Measurements from ENCODE around the gene CFAP206. TPM values are rescaled to one million over a fixed set of nuclear protein-coding genes. Genes with fewer than 3 reads are reported as not detected.

CFAP206 gene
- total and polyA plus RNA-seq, 2 experiments from 2014 or later: 0.40 TPM; not detected in 1

GRCh38 chr6:87397656-87398055 is 10.1 kb upstream of the CFAP206 start:
- TF ChIP-seq CTCF (IDR thresholded peaks at IDR 0.05; ENCODE audit: low read depth, low read length): no peak
- Histone ChIP-seq H3K27me3 (no peaks in the 10 kb centered on the region), H3K27ac (no peak overlapping the region), H3K9me3 (ENCODE audit: low read depth) (no peaks in the 10 kb centered on the region), H3K4me1 (ENCODE audit: low read depth) (no peaks in the 10 kb centered on the region), H3K36me3 (no peaks in the 10 kb centered on the region), H3K4me3 (no peak overlapping the region)
- DNase-seq (ENCODE audit: low read depth in 1 of 2, low spot score in 1 of 2): no peak

- H3K36me3 ChIP-seq: no peaks in the 10 kb centered on the region
- H3K9me3 ChIP-seq (ENCODE audit: low read depth): no peaks in the 10 kb centered on the region
- H3K27ac ChIP-seq: no peak overlapping the region
- H3K27me3 ChIP-seq: no peaks in the 10 kb centered on the region
- no peak overlapping the region for H3K4me3 ChIP-seq
- H3K4me1 ChIP-seq (ENCODE audit: low read depth): no peaks in the 10 kb centered on the region
- no peak for DNase-seq (ENCODE audit: low read depth in 1 of 2, low spot score in 1 of 2)
- TF ChIP-seq CTCF (IDR thresholded peaks at IDR 0.05; ENCODE audit: low read depth, low read length): no peak
Measured at GRCh38 chr6:87401832-87402231, 5.9 kb upstream of the CFAP206 start.

GRCh38 chr6:87407561-87407900 is 241 bp upstream of the CFAP206 start:
- peak in 1 of 2 donors; percentile 57 for DNase-seq (ENCODE audit: low read depth in 1 of 2, low spot score in 1 of 2)
- H3K4me3 ChIP-seq: peak overlapping the region; percentile 88
- H3K27me3 ChIP-seq: no peaks in the 10 kb centered on the region
- H3K9me3 ChIP-seq (ENCODE audit: low read depth): no peaks in the 10 kb centered on the region
- H3K36me3 ChIP-seq: no peaks in the 10 kb centered on the region
- H3K27ac ChIP-seq: peak overlapping the region; percentile 63
- H3K4me1 ChIP-seq (ENCODE audit: low read depth): no peaks in the 10 kb centered on the region
- no peak for TF ChIP-seq CTCF (IDR thresholded peaks at IDR 0.05; ENCODE audit: low read depth, low read length)

- no peaks in the 10 kb centered on the region for H3K36me3 ChIP-seq
- no peaks in the 10 kb centered on the region for H3K27me3 ChIP-seq
- no peak for DNase-seq (ENCODE audit: low read depth in 1 of 2, low spot score in 1 of 2)
- TF ChIP-seq CTCF (IDR thresholded peaks at IDR 0.05; ENCODE audit: low read depth, low read length): no peak
- no peaks in the 10 kb centered on the region for H3K9me3 ChIP-seq (ENCODE audit: low read depth)
- H3K4me3 ChIP-seq: peak overlapping the region; percentile 88
- H3K27ac ChIP-seq: peak overlapping the region; percentile 89
- no peaks in the 10 kb centered on the region for H3K4me1 ChIP-seq (ENCODE audit: low read depth)
Measured at GRCh38 chr6:87408721-87409155, 966 bp downstream of the CFAP206 start.

- DNase-seq (ENCODE audit: low read depth in 1 of 2, low spot score in 1 of 2): no peak
- no peak for TF ChIP-seq CTCF (IDR thresholded peaks at IDR 0.05; ENCODE audit: low read depth, low read length)
Measured at GRCh38 chr6:87419266-87419665, 11.5 kb downstream of the CFAP206 start.

GRCh38 chr6:87420360-87420759 is 12.6 kb downstream of the CFAP206 start:
- H3K27me3 ChIP-seq: no peaks in the 10 kb centered on the region
- no peak for TF ChIP-seq CTCF (IDR thresholded peaks at IDR 0.05; ENCODE audit: low read depth, low read length)

More at GRCh38 chr6:87419266-87419665, 11.5 kb downstream of the CFAP206 start:
- no peak overlapping the region for H3K4me3 ChIP-seq
- H3K27me3 ChIP-seq: no peaks in the 10 kb centered on the region
- no peaks in the 10 kb centered on the region for H3K9me3 ChIP-seq (ENCODE audit: low read depth)
- no peaks in the 10 kb centered on the region for H3K4me1 ChIP-seq (ENCODE audit: low read depth)
- no peaks in the 10 kb centered on the region for H3K36me3 ChIP-seq
- H3K27ac ChIP-seq: no peak overlapping the region

More at GRCh38 chr6:87420360-87420759, 12.6 kb downstream of the CFAP206 start:
- Histone ChIP-seq H3K4me1 (ENCODE audit: low read depth) (no peaks in the 10 kb centered on the region), H3K9me3 (ENCODE audit: low read depth) (no peaks in the 10 kb centered on the region), H3K4me3 (no peak overlapping the region), H3K27ac (no peak overlapping the region), H3K36me3 (no peaks in the 10 kb centered on the region)
- no peak for DNase-seq (ENCODE audit: low read depth in 1 of 2, low spot score in 1 of 2)

All from cardiac muscle cell (in vitro differentiated cells and primary cell).